Astrocyte (in vitro differentiated cells and primary cell): Measurements from ENCODE around the gene SAXO2. TPM values are rescaled to one million over a fixed set of nuclear protein-coding genes. Genes with fewer than 3 reads are reported as not detected.

ENCODE experiments used
- DNase-seq: peaks from one replicate; pipeline ENCODE4 v3.0.0-alpha.2; 2010; ENCODE audit warnings: low read depth
- FAIRE-seq: peaks from 2 replicates; lab custom pipeline; 2011; peaks lifted over from hg19 to GRCh38; lab: Jason Lieb, UNC
- H2AFZ ChIP-seq: 2 replicates; pipeline ENCODE4 v1.6.0; 2012; ENCODE audit warnings: low read depth, low read length, inconsistent platforms
- H3K27ac ChIP-seq: 2 replicates; pipeline ENCODE4 v1.5.1; 2011; ENCODE audit warnings: low read depth, low read length, inconsistent platforms
- H3K27me3 ChIP-seq: 2 replicates; pipeline ENCODE4 v1.6.0; 2011; ENCODE audit warnings: low read length, inconsistent platforms; ENCODE audit not compliant: insufficient read depth
- H3K36me3 ChIP-seq: 2 replicates; pipeline ENCODE4 v1.5.1; 2011; ENCODE audit warnings: low read length, inconsistent platforms; ENCODE audit not compliant: insufficient read depth
- H3K4me1 ChIP-seq: 2 replicates; pipeline ENCODE4 v1.5.1; 2011; ENCODE audit warnings: low read length, inconsistent platforms; ENCODE audit not compliant: insufficient read depth
- H3K4me2 ChIP-seq: 2 replicates; pipeline ENCODE4 v1.6.0; 2012; ENCODE audit warnings: low read length, inconsistent platforms
- H3K4me3 ChIP-seq: 2 replicates; pipeline ENCODE4 v1.5.1; 2011; ENCODE audit warnings: low read depth, mild to moderate bottlenecking, low read length, inconsistent platforms; ENCODE audit not compliant: insufficient read depth
- H3K79me2 ChIP-seq: 2 replicates; pipeline ENCODE4 v1.6.0; 2012; ENCODE audit warnings: mild to moderate bottlenecking, low read length, inconsistent platforms; ENCODE audit not compliant: insufficient read depth
- H3K9ac ChIP-seq: 2 replicates; pipeline ENCODE4 v1.6.0; 2012; ENCODE audit warnings: mild to moderate bottlenecking, low read length, inconsistent platforms
- H3K9me3 ChIP-seq: 2 replicates; pipeline ENCODE4 v1.5.1; 2012; ENCODE audit warnings: low read depth, mild to moderate bottlenecking, low read length, inconsistent platforms; ENCODE audit not compliant: insufficient read depth
- H4K20me1 ChIP-seq: 2 replicates; pipeline ENCODE4 v1.6.0; 2012; ENCODE audit warnings: low read length, inconsistent platforms; ENCODE audit not compliant: insufficient read depth
- H3K27ac Mint-ChIP-seq: one replicate; pipeline ENCODE4 v1.8.0; 2021; ENCODE audit warnings: mild to moderate bottlenecking, mixed read lengths; ENCODE audit not compliant: unreplicated experiment
- H3K27me3 Mint-ChIP-seq: one replicate; pipeline ENCODE4 v1.8.0; 2021; ENCODE audit warnings: low read depth, mixed read lengths; ENCODE audit not compliant: unreplicated experiment
- H3K36me3 Mint-ChIP-seq: one replicate; pipeline ENCODE4 v1.8.0; 2021; ENCODE audit warnings: low read depth, mixed read lengths; ENCODE audit not compliant: unreplicated experiment
- H3K4me1 Mint-ChIP-seq: one replicate; pipeline ENCODE4 v1.8.0; 2021; ENCODE audit warnings: low read depth, mixed read lengths; ENCODE audit not compliant: unreplicated experiment
- H3K4me3 Mint-ChIP-seq: one replicate; pipeline ENCODE4 v1.8.0; 2021; ENCODE audit warnings: mild to moderate bottlenecking, moderate library complexity, mixed read lengths; ENCODE audit not compliant: unreplicated experiment
- H3K9me3 Mint-ChIP-seq: one replicate; pipeline ENCODE4 v1.8.0; 2021; ENCODE audit warnings: mild to moderate bottlenecking, mixed read lengths; ENCODE audit not compliant: unreplicated experiment
- CTCF ChIP-seq: IDR thresholded peaks from 2 replicates; pipeline ENCODE4 v1.5.1; 2011; ENCODE audit warnings: low read depth, mild to moderate bottlenecking, inconsistent platforms, low read length, moderate library complexity; ENCODE audit not compliant: insufficient read depth
- EZH2 ChIP-seq: IDR thresholded peaks from 2 replicates; pipeline ENCODE4 v1.6.1; 2012; ENCODE audit warnings: mild to moderate bottlenecking, low read length, inconsistent platforms; ENCODE audit not compliant: insufficient read depth
- total RNA-seq: library from RNA; stranded (reverse); gene quantifications from 2 replicates; pipeline ENCODE4 v1.2.1, GENCODE V29; 2021

Gene SAXO2
- total RNA-seq, 1 donor from 2014 or later: 1.2 TPM

GRCh38 chr15:82228750-82229149, 33.9 kb upstream of the SAXO2 start:
- no peaks in the 10 kb centered on the region for H3K9me3 Mint-ChIP-seq
- DNase-seq (no peak), FAIRE-seq (no peak)
- H3K27ac ChIP-seq: no peak overlapping the region
- no peak for TF ChIP-seq CTCF
- TF ChIP-seq EZH2: no peak
- no peak overlapping the region for H3K4me3 Mint-ChIP-seq
- no peak overlapping the region for H3K27ac Mint-ChIP-seq
- no peaks in the 10 kb centered on the region for H3K27me3 ChIP-seq
- H3K36me3 Mint-ChIP-seq: peaks cover 10% of the 10 kb centered on the region
- H3K79me2 ChIP-seq: no peaks in the 10 kb centered on the region
- H3K9ac ChIP-seq: no peak overlapping the region
- peaks cover 6% of the 10 kb centered on the region for H3K4me1 Mint-ChIP-seq
- no peak overlapping the region for H3K4me2 ChIP-seq
- no peaks in the 10 kb centered on the region for H4K20me1 ChIP-seq
- no peaks in the 10 kb centered on the region for H3K4me1 ChIP-seq
- no peak overlapping the region for H2AFZ ChIP-seq
- H3K9me3 ChIP-seq: no peaks in the 10 kb centered on the region
- H3K36me3 ChIP-seq: peaks cover 3% of the 10 kb centered on the region
- no peaks in the 10 kb centered on the region for H3K27me3 Mint-ChIP-seq
- no peak overlapping the region for H3K4me3 ChIP-seq

GRCh38 chr15:82231233-82231632, 31.4 kb upstream of the SAXO2 start:
- Histone ChIP-seq H4K20me1 (no peaks in the 10 kb centered on the region), H3K9me3 (no peaks in the 10 kb centered on the region)

More at GRCh38 chr15:82231233-82231632, 31.4 kb upstream of the SAXO2 start:
- peaks cover 6% of the 10 kb centered on the region for H3K4me1 Mint-ChIP-seq
- DNase-seq (no peak), FAIRE-seq (no peak)
- H3K4me3 Mint-ChIP-seq: no peak overlapping the region
- H3K4me1 ChIP-seq: no peaks in the 10 kb centered on the region
- no peaks in the 10 kb centered on the region for H3K27me3 ChIP-seq
- H2AFZ ChIP-seq: no peak overlapping the region
- H3K4me3 ChIP-seq: no peak overlapping the region
- peaks cover 3% of the 10 kb centered on the region for H3K36me3 ChIP-seq
- H3K9ac ChIP-seq: no peak overlapping the region
- H3K4me2 ChIP-seq: no peak overlapping the region
- H3K27ac Mint-ChIP-seq: no peak overlapping the region
- no peaks in the 10 kb centered on the region for H3K27me3 Mint-ChIP-seq
- TF ChIP-seq CTCF (no peak), EZH2 (no peak)
- H3K36me3 Mint-ChIP-seq: peaks cover 6% of the 10 kb centered on the region
- H3K27ac ChIP-seq: no peak overlapping the region
- H3K9me3 Mint-ChIP-seq: no peaks in the 10 kb centered on the region
- no peaks in the 10 kb centered on the region for H3K79me2 ChIP-seq
